Measurements from ENCODE around the gene KBTBD13.

DNA sequence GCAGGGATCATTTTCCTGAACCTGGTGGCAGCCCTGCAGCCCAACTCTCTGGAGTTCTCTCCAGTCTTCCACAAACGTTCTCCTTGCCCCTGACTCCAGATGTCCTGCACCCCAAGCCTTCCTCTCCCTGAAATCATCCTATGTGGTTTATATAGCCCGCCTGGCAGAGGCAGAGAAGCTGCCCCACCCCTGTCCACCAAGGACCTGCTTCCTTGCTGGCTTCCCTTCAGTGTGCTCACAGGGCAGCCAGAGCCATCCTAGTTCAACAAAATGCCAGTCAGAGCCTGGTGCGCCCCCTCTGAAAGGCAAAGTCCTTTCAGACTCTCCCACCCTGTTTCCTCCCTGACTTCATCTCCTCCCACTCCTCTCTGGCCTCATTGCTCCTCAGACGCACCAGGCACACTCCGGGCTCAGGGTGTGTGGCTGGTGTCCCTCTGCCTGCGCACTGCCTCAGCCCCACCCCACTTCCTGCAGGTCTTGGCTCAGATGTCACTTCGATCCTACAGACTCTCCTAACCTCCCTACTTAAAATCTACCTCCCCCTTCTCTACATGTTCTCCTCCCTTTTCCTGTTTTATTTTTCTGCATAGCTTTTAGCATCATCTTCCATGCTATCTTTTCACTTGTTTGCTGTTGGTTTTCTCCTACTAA lies 5.9 kb downstream of the KBTBD13 start:
- TF ChIP-seq EZH2phosphoT487 (IDR thresholded peaks at IDR 0.05; ENCODE audit: unreplicated experiment) (no peak), EZH2 (IDR thresholded peaks at IDR 0.05; ENCODE audit: low read depth, unreplicated experiment) (no peak), CREB1 (CRISPR knock-in tag; IDR thresholded peaks at IDR 0.05; ENCODE audit: low read depth) (no peak)
- TF ChIP-seq, protein P1, sequence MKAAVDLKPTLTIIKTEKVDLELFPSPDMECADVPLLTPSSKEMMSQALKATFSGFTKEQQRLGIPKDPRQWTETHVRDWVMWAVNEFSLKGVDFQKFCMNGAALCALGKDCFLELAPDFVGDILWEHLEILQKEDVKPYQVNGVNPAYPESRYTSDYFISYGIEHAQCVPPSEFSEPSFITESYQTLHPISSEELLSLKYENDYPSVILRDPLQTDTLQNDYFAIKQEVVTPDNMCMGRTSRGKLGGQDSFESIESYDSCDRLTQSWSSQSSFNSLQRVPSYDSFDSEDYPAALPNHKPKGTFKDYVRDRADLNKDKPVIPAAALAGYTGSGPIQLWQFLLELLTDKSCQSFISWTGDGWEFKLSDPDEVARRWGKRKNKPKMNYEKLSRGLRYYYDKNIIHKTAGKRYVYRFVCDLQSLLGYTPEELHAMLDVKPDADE (IDR thresholded peaks at IDR 0.05), result no peak
